H1 (cell line): ENCODE measurements around the gene CIC. TPM values are rescaled to one million over a fixed set of nuclear protein-coding genes. Genes with fewer than 3 reads are reported as not detected.
A peak's percentile ranks its signal among the peaks of the same experiment; 100 is the strongest.

Source experiments
- CTCF ChIA-PET: fragments of 300-600 bp; sonication (Branson Sonifier 250); formaldehyde crosslinking; loops from one replicate; lab custom pipeline; 2021; ENCODE audit not compliant: partially characterized antibody; lab: Charles Lee
- POLR2A ChIA-PET: fragments of 300-600 bp; sonication (Branson Sonifier 250); formaldehyde crosslinking; loops from one replicate; lab custom pipeline; 2021; ENCODE audit warnings: inconsistent platforms; ENCODE audit not compliant: partially characterized antibody; lab: Charles Lee
- DNase-seq, 2 experiments: peaks; one replicate each; pipeline versions ENCODE4 v3.0.0 to v3.0.0-alpha.2; 2010 to 2022; ENCODE audit warnings: low spot score in 2 of 2, low read depth in 1 of 2, mixed read lengths in 1 of 2
- FAIRE-seq: peaks from 2 replicates; lab custom pipeline; 2011; peaks lifted over from hg19 to GRCh38; lab: Jason Lieb, UNC
- H2AFZ ChIP-seq: 2 replicates; pipeline ENCODE4 v1.8.1; 2012; ENCODE audit warnings: low read length, inconsistent platforms
- H2AK5ac ChIP-seq: 2 replicates; pipeline ENCODE4 v1.6.1; 2013; ENCODE audit warnings: low read depth, low read length
- H2BK120ac ChIP-seq: replicated peaks from 2 replicates; pipeline ENCODE3; 2013; ENCODE audit warnings: low read depth, low read length, inconsistent platforms
- H2BK12ac ChIP-seq: 2 replicates; pipeline ENCODE4 v1.6.1; 2013; ENCODE audit warnings: low read depth, low read length
- H2BK15ac ChIP-seq: 2 replicates; pipeline ENCODE4 v1.6.1; 2013; ENCODE audit warnings: low read length
- H2BK20ac ChIP-seq: 2 replicates; pipeline ENCODE4 v1.6.1; 2013; ENCODE audit warnings: low read length
- H2BK5ac ChIP-seq: 2 replicates; pipeline ENCODE4 v1.6.1; 2013; ENCODE audit warnings: low read depth, low read length
- H3K14ac ChIP-seq: 2 replicates; pipeline ENCODE4 v1.6.1; 2013; ENCODE audit warnings: inconsistent platforms; ENCODE audit not compliant: insufficient read length
- H3K18ac ChIP-seq: 2 replicates; pipeline ENCODE4 v1.6.1; 2013; ENCODE audit warnings: low read length; ENCODE audit errors: extremely low read depth
- H3K23ac ChIP-seq: 2 replicates; pipeline ENCODE4 v1.6.1; 2013; ENCODE audit warnings: inconsistent platforms; ENCODE audit not compliant: insufficient read length
- H3K23me2 ChIP-seq: 2 replicates; pipeline ENCODE4 v1.6.1; 2013; ENCODE audit warnings: low read depth, low read length
- H3K27ac ChIP-seq: 2 replicates; pipeline ENCODE4 v1.6.1; 2011; ENCODE audit warnings: low read depth, low read length, inconsistent platforms
- H3K27me3 ChIP-seq, 4 experiments: replicated peaks in 1 of 4; 1 replicate in 1 of 4; 2 replicates in 3 of 4; pipeline versions ENCODE4 v1.6.1 to v1.8.1; 2011 to 2013; ENCODE audit warnings: low read length in 3 of 4, mild to moderate bottlenecking in 3 of 4, inconsistent platforms in 2 of 4, mixed read lengths in 2 of 4, moderate library complexity in 1 of 4; ENCODE audit not compliant: control insufficient read depth in 3 of 4, insufficient read depth in 3 of 4; ENCODE audit errors: extremely low read depth in 1 of 4
- H3K36me3 ChIP-seq, 4 experiments: 2 replicates each; pipeline versions ENCODE4 v1.6.1 to v1.8.1; 2011 to 2013; ENCODE audit warnings: mild to moderate bottlenecking in 4 of 4, low read length in 3 of 4, moderate library complexity in 2 of 4, control low read depth in 1 of 4, inconsistent platforms in 1 of 4; ENCODE audit not compliant: insufficient read depth in 4 of 4, control insufficient read depth in 2 of 4
- H3K4ac ChIP-seq: replicated peaks from 2 replicates; pipeline ENCODE3; 2013; ENCODE audit warnings: low read length, low read depth, mixed read lengths, inconsistent platforms; ENCODE audit not compliant: insufficient read length
- H3K4me1 ChIP-seq, 4 experiments: replicated peaks in 1 of 4; 1 replicate in 1 of 4; 2 replicates in 3 of 4; pipeline versions ENCODE4 v1.6.1 to v1.8.1; 2011 to 2013; ENCODE audit warnings: low read length in 3 of 4, inconsistent platforms in 2 of 4, mixed read lengths in 1 of 4; ENCODE audit not compliant: insufficient read depth in 4 of 4, control insufficient read depth in 3 of 4
- H3K4me2 ChIP-seq, 2 experiments: 2 replicates each; pipeline versions ENCODE4 v1.6.1 to v1.8.1; 2011 to 2013; ENCODE audit warnings: low read depth in 2 of 2, low read length in 2 of 2, control low read depth in 1 of 2, inconsistent platforms in 1 of 2, mild to moderate bottlenecking in 1 of 2; ENCODE audit not compliant: insufficient read depth in 1 of 2
- H3K4me3 ChIP-seq, 4 experiments: fragments of 200-600, 300-600 bp in 1 of 4; sonication (generic), shearing (Covaris generic), sonication (Bioruptor Twin) in 1 of 4; 2 replicates each; pipeline versions ENCODE4 v1.5.1 to v1.8.1; 2011 to 2016; ENCODE audit warnings: low read length in 4 of 4, low read depth in 3 of 4, control low read depth in 2 of 4, inconsistent platforms in 2 of 4, mild to moderate bottlenecking in 2 of 4, mixed read lengths in 1 of 4, moderate library complexity in 1 of 4; ENCODE audit not compliant: insufficient read depth in 2 of 4; ENCODE audit errors: extremely low read depth in 1 of 4
- H3K56ac ChIP-seq: replicated peaks from 2 replicates; pipeline ENCODE3; 2013; ENCODE audit warnings: low read depth, mild to moderate bottlenecking, mixed read lengths, low read length, inconsistent platforms; ENCODE audit not compliant: insufficient read length
- H3K79me1 ChIP-seq: 2 replicates; pipeline ENCODE4 v1.6.1; 2013; ENCODE audit warnings: low read depth, low read length, control low read depth
- H3K79me2 ChIP-seq, 2 experiments: 2 replicates each; pipeline versions ENCODE4 v1.6.1 to v1.8.1; 2012 to 2013; ENCODE audit warnings: low read length in 2 of 2, mild to moderate bottlenecking in 2 of 2, inconsistent platforms in 1 of 2; ENCODE audit not compliant: insufficient read depth in 2 of 2, control insufficient read depth in 1 of 2
- H3K9ac ChIP-seq, 4 experiments: replicated peaks in 1 of 4; 1 replicate in 1 of 4; 2 replicates in 3 of 4; pipeline versions ENCODE4 v1.6.1 to v1.8.1; 2011 to 2013; ENCODE audit warnings: low read depth in 3 of 4, low read length in 3 of 4, control low read depth in 2 of 4, mild to moderate bottlenecking in 2 of 4, moderate library complexity in 2 of 4, inconsistent platforms in 1 of 4; ENCODE audit errors: extremely low read depth in 1 of 4
- H3K9me3 ChIP-seq, 2 experiments: 2 replicates each; pipeline versions ENCODE4 v1.6.1 to v1.8.1; 2012 to 2013; ENCODE audit warnings: mild to moderate bottlenecking in 2 of 2, moderate library complexity in 2 of 2, control low read depth in 1 of 2, inconsistent platforms in 1 of 2, low read depth in 1 of 2, low read length in 1 of 2, mixed read lengths in 1 of 2; ENCODE audit not compliant: insufficient read depth in 2 of 2
- H4K20me1 ChIP-seq, 2 experiments: replicated peaks in 1 of 2; 2 replicates each; pipeline versions ENCODE3 to v1.8.1; 2011 to 2013; ENCODE audit warnings: inconsistent platforms in 2 of 2, low read length in 2 of 2, mild to moderate bottlenecking in 1 of 2; ENCODE audit not compliant: insufficient read depth in 2 of 2, control insufficient read depth in 1 of 2
- H4K5ac ChIP-seq: 2 replicates; pipeline ENCODE4 v1.6.1; 2013; ENCODE audit warnings: low read length, low read depth, mixed read lengths, inconsistent platforms; ENCODE audit not compliant: insufficient read length
- H4K8ac ChIP-seq: 2 replicates; pipeline ENCODE4 v1.8.0; 2013; ENCODE audit warnings: mild to moderate bottlenecking, moderate library complexity, low read length, inconsistent platforms; ENCODE audit not compliant: insufficient read depth; ENCODE audit errors: extremely low read depth
- H4K91ac ChIP-seq: replicated peaks from 2 replicates; pipeline ENCODE3; 2013; ENCODE audit warnings: low read length, mixed read lengths, inconsistent platforms; ENCODE audit not compliant: insufficient read length
- EZH2 ChIP-seq: fragments of 200-600 bp; sonication (generic); IDR thresholded peaks from 2 replicates; pipeline ENCODE4 v1.7.1; 2012; ENCODE audit warnings: low read depth, mild to moderate bottlenecking, moderate library complexity, low read length, inconsistent platforms; ENCODE audit not compliant: severe bottlenecking
- PHF8 ChIP-seq: fragments of 200-600 bp; sonication (generic); conservative IDR thresholded peaks from 2 replicates; pipeline ENCODE4 v1.7.1; 2012; ENCODE audit warnings: low read depth, mild to moderate bottlenecking, inconsistent platforms, low read length, moderate library complexity
- TAF1 ChIP-seq: IDR thresholded peaks from 2 replicates; pipeline ENCODE4 v1.6.1; 2011; ENCODE audit warnings: mild to moderate bottlenecking, low read depth, low read length
- WGBS, 2 experiments: shearing (Covaris generic) in 1 of 2; methylation state at CpG; one replicate each; pipeline versions ENCODE4 v1.1.6 to v1.1.7; 2013 to 2015; ENCODE audit warnings: low lambda C conversion rate in 2 of 2, mixed read lengths in 2 of 2, inconsistent platforms in 1 of 2, low coverage in 1 of 2, missing lambda C conversion rate in 1 of 2; ENCODE audit not compliant: insufficient replicate concordance in 2 of 2, insufficient coverage in 1 of 2, insufficient read length in 1 of 2; ENCODE audit errors: extremely low coverage in 1 of 2, missing lambda C conversion rate in 1 of 2; 5-methylcytosine and 5-hydroxymethylcytosine counted together
- polyA plus RNA-seq, 7 experiments: library from polyadenylated mRNA; depleted of rRNA in 3 of 7; stranded (reverse) in 5 of 7; unstranded in 2 of 7; fragments of >200 nt in 5 of 7; fragments of 200-250 nt in 2 of 7; gene quantifications; 1 replicate in 5 of 7; 2 replicates in 1 of 7; 4 replicates in 1 of 7; pipeline versions ENCODE4 v1.2.1 to v1.2.3, GENCODE V29; 2011 to 2013; ENCODE audit warnings: missing spikeins in 2 of 7, mixed read lengths in 2 of 7
- total RNA-seq: library from RNA; stranded (reverse); fragmentation: NEBNext Ultra II Directional; extraction: Animal tissue kit (Norgen Biotek cat#: 25700); gene quantifications from 2 replicates; pipeline ENCODE4 v1.2.1, GENCODE V29; 2021

CIC gene
- total and polyA plus RNA-seq, 2 of the 8 experiments (the other 6 are each of a cell fraction or from before 2014, with no cell fraction given): 13.2 to 43.6 TPM

GRCh38 chr19:42242069-42242511 lies 27.0 kb upstream of the CIC start:
- no peaks in the 10 kb centered on the region for H3K9me3 ChIP-seq
- no peak overlapping the region for H2BK20ac ChIP-seq
- H3K36me3 ChIP-seq: peaks cover 0 to 8% (median 3%) of the 10 kb centered on the region in 4 experiments; a peak in 3 of 8 replicates
- peaks cover 0 to 16% of the 10 kb centered on the region in 2 experiments; a peak in 2 of 4 replicates for H3K79me2 ChIP-seq
- no peak overlapping the region for H2BK12ac ChIP-seq
- no peak overlapping the region for H3K4ac ChIP-seq
- H4K20me1 ChIP-seq: peaks cover 4 to 6% of the 10 kb centered on the region in 2 experiments
- peak; percentile 59 for TF ChIP-seq PHF8
- no peak for TF ChIP-seq TAF1
- TF ChIP-seq EZH2: no peak
- H3K4me3 ChIP-seq: peak overlapping the region; percentile 81 to 90 (median 85)
- H3K4me2 ChIP-seq: peak overlapping the region; percentile 66 to 77
- no peak overlapping the region for H3K14ac ChIP-seq
- peaks cover 7% of the 10 kb centered on the region for H3K23me2 ChIP-seq
- H3K18ac ChIP-seq: 0 out of 2 replicates have a peak overlapping the region, but pooled peaks have one; percentile 28
- WGBS, 2 experiments: 1% methylated on average over 26 of the region's 49 CpGs; no CpG with 5 or more reads in 1 of the 2 experiments
- ChIA-PET POLR2A (interaction anchor here (1.0 to 5.0 kb wide), 9 partner anchors 10 to 156 kb away, joined by 3 to 23 read pairs (median 4); partner anchors contain the start of genes DEDD2 and ZNF526), CTCF (interaction anchor here (0.7 to 11.8 kb wide), 13 partner anchors 9 to 133 kb away, joined by 3 to 260 read pairs (median 4); partner anchors contain the start of genes POU2F2 and ZNF526)
- no peak overlapping the region for H2BK5ac ChIP-seq
- peak overlapping the region; percentile 57 to 89 (median 72); a peak in 6 of 7 replicates for H3K9ac ChIP-seq
- peak overlapping the region; percentile 26 for H3K56ac ChIP-seq
- H2BK120ac ChIP-seq: no peak overlapping the region
- H3K4me1 ChIP-seq: peaks cover 0 to 12% (median 4%) of the 10 kb centered on the region in 4 experiments; a peak in 6 of 7 replicates
- no peak overlapping the region for H2AFZ ChIP-seq
- no peaks in the 10 kb centered on the region; a peak in 1 of 7 replicates for H3K27me3 ChIP-seq
- peaks cover 5% of the 10 kb centered on the region; the same call in 1 of the 2 replicates for H3K79me1 ChIP-seq
- H3K27ac ChIP-seq: no peak overlapping the region
- peak overlapping the region; percentile 36 for H4K8ac ChIP-seq
- H3K23ac ChIP-seq: no peak overlapping the region
- no peak overlapping the region for H2AK5ac ChIP-seq
- H4K91ac ChIP-seq: no peak overlapping the region
- H4K5ac ChIP-seq: no peak overlapping the region
- no peak overlapping the region for H2BK15ac ChIP-seq
- FAIRE-seq (no peak), DNase-seq (no peak)
